Heart right ventricle (tissue), 16 donors: ENCODE data around the gene HSPG2. TPM values are rescaled to one million over a fixed set of nuclear protein-coding genes. Genes with fewer than 3 reads are reported as not detected.

Experiments used
- ATAC-seq, 8 donors: fragments of 200-7000 bp; cut with Tn5 transposase; one replicate each; pipeline ENCODE4 v1.9.1; 2020; ENCODE audit warnings: mild to moderate bottlenecking in 8 of 8, moderate library complexity in 8 of 8, moderate number of reproducible peaks in 1 of 8
- DNase-seq, 2 donors: peaks; one replicate each; pipeline ENCODE4 v3.0.0-alpha.2; 2020
- H3K27ac ChIP-seq, 10 donors: fragments of 200-600 bp; sonication (generic) in 2 of 10; one replicate each; pipeline versions ENCODE4 v1.5.0 to v1.8.0; 2020 to 2022; ENCODE audit warnings: mild to moderate bottlenecking in 3 of 10
- H3K27me3 ChIP-seq, 7 donors: fragments of 200-600 bp; one replicate each; pipeline ENCODE4 v1.8.0; 2021 to 2022; ENCODE audit warnings: mild to moderate bottlenecking in 2 of 7
- H3K36me3 ChIP-seq, 9 donors: fragments of 200-600 bp; sonication (generic) in 1 of 9; one replicate each; pipeline versions ENCODE4 v1.5.0 to v1.8.0; 2020 to 2022; ENCODE audit warnings: mild to moderate bottlenecking in 2 of 9
- H3K4me1 ChIP-seq, 9 donors: fragments of 200-600 bp; sonication (generic) in 1 of 9; one replicate each; pipeline versions ENCODE4 v1.5.0 to v1.8.0; 2020 to 2022; ENCODE audit warnings: mild to moderate bottlenecking in 4 of 9
- H3K4me3 ChIP-seq, 10 donors: fragments of 200-600 bp; sonication (generic) in 2 of 10; one replicate each; pipeline versions ENCODE4 v1.5.0 to v1.8.0; 2020 to 2022; ENCODE audit warnings: mild to moderate bottlenecking in 7 of 10, moderate library complexity in 2 of 10
- H3K9me3 ChIP-seq, 11 donors: fragments of 200-600 bp in 10 of 11; sonication (generic) in 2 of 11; one replicate each; pipeline versions ENCODE4 v1.5.0 to v1.8.0; 2013 to 2022; ENCODE audit warnings: mild to moderate bottlenecking in 2 of 11, control low read depth in 1 of 11, moderate library complexity in 1 of 11
- WGBS, 2 donors: extraction: QIAGEN DNeasy Blood & Tissue Kit; methylation state at CpG; one replicate each; pipeline ENCODE4 v1.1.7; 2013; ENCODE audit warnings: inconsistent platforms in 1 of 2; 5-methylcytosine and 5-hydroxymethylcytosine counted together
- intact Hi-C, 10 donors: fragments of 100-400 bp; cut with DNase I; formaldehyde crosslinking; loops; one replicate each; pipeline versions ENCODE4 v1.11.1 to v1.14.2; 2022
- polyA plus RNA-seq, 2 donors: library from polyadenylated mRNA; stranded (reverse); fragments of 200-250 nt; gene quantifications; one replicate each; pipeline ENCODE4 v1.2.3, GENCODE V29; 2013
- total RNA-seq, 10 donors: library from RNA; stranded (reverse); fragmentation: NEBNext Ultra II Directional in 3 of 10; extraction: Animal tissue kit (Norgen Biotek cat#: 25700) in 3 of 10; gene quantifications; one replicate each; pipeline versions ENCODE4 v1.2.1 to v1.2.4, GENCODE V29; 2021 to 2023
- TF ChIP-seq, protein P1 (sequence below), 9 donors: fragments of 200-600 bp; sonication (generic) in 2 of 9; IDR thresholded peaks; one replicate each; pipeline versions ENCODE4 v1.5.0 to v1.8.0; 2021 to 2022; ENCODE audit warnings: antibody characterized with exemption in 9 of 9, mild to moderate bottlenecking in 5 of 9, moderate library complexity in 1 of 9
- donor health status: Arrhythmogenic right ventricular cardiomyopathy.
- donor health status: ischemic (EF 13 %, LVEDD 7.1; RV severe dilation, severe dysfunction).
- donor health status: healthy with polysubstance abuse.
- donor health status: DM: no; HTN: yes; CAD: no.
- donor health status: DM: no; HTN: no; CAD: no.
- donor health status: ischemic (EF 25% LVEDD 6.9; RV normal size, moderate dysfunction).
- donor health status: ischemic (EF 25% LVEDD 5.7; RV mildly dilated, moderate dysfunction).
- donor health status: healthy.
- donor health status: DM: yes; HTN: yes; CAD: no.
- donor health status: Ischemic cardiomyopathy.
- donor health status: ischemic (EF 35%, LVEDD 5.7; RV mildly dilated, moderate dysfunction).
- donor health status: nonischemic (EF 11% LVEDD 7.7; RV severe dilation, severe dysfunction).
- donor health status: DM: yes; HTN: yes; CAD: no.
- donor health status: PGD.
- donor health status: ischemic (EF 29% LVEDD 5.4; RV normal size, mild dysfunction).
- donor health status: nonischemic (EF 23%, LVEDD 6.1; RV moderate dilation, normal function).

The HSPG2 gene
- total and polyA plus RNA-seq, 12 donors: 221 to 508 (median 310) TPM

DNA sequence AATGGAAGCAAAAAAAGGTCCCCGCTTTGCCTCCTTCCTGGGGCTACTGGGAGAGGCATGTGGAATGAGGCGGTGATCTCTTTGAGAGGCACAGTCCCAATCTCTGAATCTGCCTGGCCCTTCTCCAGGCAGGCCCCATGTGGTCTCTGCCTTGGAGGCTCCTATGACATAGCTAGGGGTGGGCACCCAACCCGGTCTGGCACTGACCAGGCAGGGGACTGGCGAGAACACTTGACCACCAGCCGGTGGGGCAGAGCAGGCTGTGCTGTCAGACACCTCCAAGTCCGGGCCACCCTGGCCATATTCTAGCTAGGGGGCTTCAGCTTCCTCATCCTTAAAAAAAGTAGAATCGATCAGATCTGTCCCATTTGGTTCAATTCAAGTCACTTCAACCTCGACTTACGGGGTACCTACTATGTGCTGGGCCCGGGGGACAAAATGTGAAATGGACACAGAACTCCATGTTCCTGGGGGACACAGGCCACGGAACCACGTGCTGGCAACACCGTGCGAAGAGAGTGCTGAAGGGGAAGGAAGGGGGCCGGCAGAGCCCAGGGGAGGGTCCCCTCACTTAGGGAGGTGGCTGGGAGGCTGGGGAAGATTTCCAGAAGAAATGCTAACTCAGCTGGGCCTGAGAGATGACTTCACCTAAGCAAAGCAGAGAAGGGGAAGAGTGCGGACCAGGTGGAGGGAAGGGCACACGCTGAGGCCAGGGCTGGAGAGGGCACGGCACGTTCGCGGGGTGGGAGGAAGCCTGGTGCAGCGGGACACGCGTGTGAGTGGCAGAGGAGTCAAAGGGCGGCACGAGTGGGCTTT lies 33.3 kb downstream of the HSPG2 start:
- H3K9me3 ChIP-seq: no peaks in the 10 kb centered on the region
- peaks cover 86 to 100% (median 98%) of the 10 kb centered on the region in 9 donors for H3K4me1 ChIP-seq
- H3K36me3 ChIP-seq: peaks cover 0 to 34% (median 0%) of the 10 kb centered on the region in 9 donors
- peak overlapping the region; percentile 76 to 99 (median 92) for H3K27ac ChIP-seq
- TF ChIP-seq, protein P1, sequence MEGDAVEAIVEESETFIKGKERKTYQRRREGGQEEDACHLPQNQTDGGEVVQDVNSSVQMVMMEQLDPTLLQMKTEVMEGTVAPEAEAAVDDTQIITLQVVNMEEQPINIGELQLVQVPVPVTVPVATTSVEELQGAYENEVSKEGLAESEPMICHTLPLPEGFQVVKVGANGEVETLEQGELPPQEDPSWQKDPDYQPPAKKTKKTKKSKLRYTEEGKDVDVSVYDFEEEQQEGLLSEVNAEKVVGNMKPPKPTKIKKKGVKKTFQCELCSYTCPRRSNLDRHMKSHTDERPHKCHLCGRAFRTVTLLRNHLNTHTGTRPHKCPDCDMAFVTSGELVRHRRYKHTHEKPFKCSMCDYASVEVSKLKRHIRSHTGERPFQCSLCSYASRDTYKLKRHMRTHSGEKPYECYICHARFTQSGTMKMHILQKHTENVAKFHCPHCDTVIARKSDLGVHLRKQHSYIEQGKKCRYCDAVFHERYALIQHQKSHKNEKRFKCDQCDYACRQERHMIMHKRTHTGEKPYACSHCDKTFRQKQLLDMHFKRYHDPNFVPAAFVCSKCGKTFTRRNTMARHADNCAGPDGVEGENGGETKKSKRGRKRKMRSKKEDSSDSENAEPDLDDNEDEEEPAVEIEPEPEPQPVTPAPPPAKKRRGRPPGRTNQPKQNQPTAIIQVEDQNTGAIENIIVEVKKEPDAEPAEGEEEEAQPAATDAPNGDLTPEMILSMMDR (IDR thresholded peaks at IDR 0.05): no peak
- intact Hi-C loops: loop anchor here in 4 of 10 donors (2.0 to 5.0 kb wide), 2 partner anchors 31 to 33 kb away; partner anchors contain the start of gene HSPG2 (in 3 of the 4)
- ATAC-seq: peak in 1 of 8 donors; percentile 1
- no peak overlapping the region for H3K4me3 ChIP-seq
- DNase-seq: no peak
- WGBS, 2 donors: 63 to 67% methylated on average over 26 of the region's 26 CpGs
- no peaks in the 10 kb centered on the region for H3K27me3 ChIP-seq

DNA sequence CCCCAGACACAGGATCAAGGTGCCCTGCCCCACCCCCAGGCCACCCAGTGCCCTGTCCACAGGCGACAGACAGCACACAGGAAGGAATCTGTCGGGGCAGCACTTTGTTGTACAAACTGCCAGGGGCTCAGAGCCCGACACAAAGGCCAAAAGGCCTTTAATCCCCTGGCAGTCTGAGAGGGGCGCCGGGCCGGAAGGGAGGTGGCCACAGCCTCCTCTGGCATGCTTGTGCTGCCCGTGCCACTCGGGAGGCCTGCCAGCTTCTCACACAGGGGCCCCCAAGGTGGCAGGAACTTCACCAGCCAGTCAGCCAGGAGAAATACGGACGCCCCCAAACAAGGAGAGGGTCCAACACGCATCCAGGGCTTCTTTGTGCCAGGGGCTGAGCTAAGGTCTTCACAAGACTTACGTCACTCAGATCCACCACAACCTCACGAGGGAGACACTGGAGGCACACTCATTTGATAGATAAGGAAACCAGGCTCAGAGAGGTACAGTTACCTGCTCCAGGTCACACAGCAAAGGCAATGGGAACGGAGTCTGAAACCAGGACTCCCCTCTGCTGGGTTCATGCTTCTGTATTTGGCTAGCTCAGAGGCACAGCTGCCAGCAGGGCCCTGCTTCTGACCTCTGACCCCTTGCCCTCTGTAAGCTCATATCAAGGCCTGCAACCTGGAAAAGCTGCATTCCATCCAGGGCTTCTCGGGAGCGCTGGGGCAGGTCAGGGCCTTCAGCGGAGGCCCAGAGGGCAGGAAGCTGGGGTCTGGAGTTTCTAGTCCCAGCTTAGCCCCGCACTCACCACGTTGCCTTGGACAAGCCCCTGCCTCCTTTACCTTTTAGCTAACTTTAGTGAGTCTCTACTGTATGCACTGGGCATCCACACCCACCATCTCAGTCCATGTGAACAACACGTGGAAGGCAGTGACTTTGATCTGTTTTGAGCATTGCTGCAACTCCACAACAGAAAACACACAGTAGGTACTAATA lies 34.8 kb downstream of the HSPG2 start:
- no peak overlapping the region for H3K4me3 ChIP-seq
- peaks cover 0 to 36% (median 0%) of the 10 kb centered on the region in 9 donors for H3K36me3 ChIP-seq
- DNase-seq (no peak), ATAC-seq (no peak)
- H3K9me3 ChIP-seq: no peaks in the 10 kb centered on the region
- H3K27ac ChIP-seq: peak overlapping the region; percentile 67 to 99 (median 92)
- H3K4me1 ChIP-seq: peaks cover 82 to 100% (median 98%) of the 10 kb centered on the region in 9 donors
- TF ChIP-seq, protein P1 (IDR thresholded peaks at IDR 0.05): no peak
- H3K27me3 ChIP-seq: no peaks in the 10 kb centered on the region
- 38 to 41% methylated on average over 20 of the region's 20 CpGs for WGBS, 2 donors
- intact Hi-C loops: loop anchor here in 3 of 10 donors (5.0 kb wide), 1 partner anchor 35 kb away; the partner anchor contains the start of gene HSPG2 (in 3 of the 3)

DNA sequence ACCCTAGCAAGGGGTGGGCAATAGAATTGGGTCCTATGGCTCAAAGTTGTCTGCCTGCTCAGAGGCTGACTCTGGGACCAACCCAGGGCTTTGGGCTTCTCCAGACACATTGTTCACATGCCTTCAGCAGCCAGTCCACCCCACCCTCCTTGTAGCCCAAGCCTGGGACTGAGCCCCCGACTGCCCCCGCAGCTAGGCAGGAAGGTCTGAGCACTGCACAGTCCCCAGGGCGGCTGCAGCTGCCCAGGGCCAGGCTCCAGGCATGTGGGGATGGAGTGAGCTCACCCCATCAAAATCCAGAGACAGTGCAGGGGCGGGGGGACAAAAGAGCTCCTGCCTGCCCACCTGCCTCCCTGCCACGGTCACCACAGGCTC lies 35.6 kb downstream of the HSPG2 start:
- H3K27me3 ChIP-seq: no peaks in the 10 kb centered on the region
- no peaks in the 10 kb centered on the region for H3K9me3 ChIP-seq
- H3K4me1 ChIP-seq: peaks cover 81 to 100% (median 98%) of the 10 kb centered on the region in 9 donors
- 21 to 27% methylated on average over 5 of the region's 5 CpGs for WGBS, 2 donors
- TF ChIP-seq, protein P1 (IDR thresholded peaks at IDR 0.05): peak in 1 of 9 donors; percentile 15
- H3K4me3 ChIP-seq: no peak overlapping the region
- intact Hi-C loops: loop anchor here in 3 of 10 donors (5.0 kb wide), 1 partner anchor 36 kb away; the partner anchor contains the start of gene HSPG2 (in 3 of the 3)
- H3K36me3 ChIP-seq: peaks cover 0 to 31% (median 0%) of the 10 kb centered on the region in 9 donors
- DNase-seq (peak in 1 of 2 donors; percentile 55), ATAC-seq (peak in 6 of 8 donors; percentile 6 to 46 (median 24))
- peak overlapping the region; percentile 67 to 99 (median 92) for H3K27ac ChIP-seq
